ENCODE results near the gene DLL4.

DLL4 gene

DNA sequence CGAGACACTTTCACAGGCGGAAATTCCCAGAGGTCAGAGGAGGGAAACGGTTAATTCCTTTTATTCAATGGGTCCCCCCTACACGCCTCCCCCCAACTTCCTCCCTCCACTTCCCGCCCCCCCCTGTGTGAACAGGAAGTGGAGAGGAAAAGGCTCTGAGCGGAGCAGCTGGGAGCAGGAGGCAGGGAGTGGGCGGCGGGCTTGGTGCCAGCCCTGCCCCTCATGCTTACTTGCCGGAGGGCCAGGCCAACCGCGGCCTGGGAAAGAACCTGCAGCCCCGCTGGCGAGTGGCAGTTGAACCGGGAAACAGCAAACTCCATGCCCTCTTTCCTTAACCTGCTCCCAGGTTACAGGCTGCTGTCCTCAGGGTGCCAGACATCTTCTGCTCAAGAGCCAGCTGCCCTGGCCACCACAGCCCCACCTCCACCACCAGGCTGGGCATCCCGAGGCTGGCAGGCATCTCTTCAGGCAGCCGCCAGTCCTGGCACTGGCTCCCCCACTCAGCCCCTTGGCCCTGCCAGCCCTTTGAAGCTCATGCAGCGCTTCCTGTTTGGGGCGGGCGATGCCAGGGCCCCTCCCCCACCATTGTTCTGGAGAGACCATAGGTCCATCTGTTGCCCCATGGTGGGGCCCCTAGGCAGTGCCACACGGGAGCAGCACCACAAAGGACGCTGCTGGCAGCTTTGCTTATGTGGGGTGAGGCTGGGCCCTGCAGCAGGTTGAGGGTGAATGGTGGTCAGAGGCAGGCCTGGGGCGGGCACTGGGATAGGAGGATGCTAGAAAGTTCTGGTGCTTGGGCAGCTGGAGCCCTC lies 21.9 kb upstream of the DLL4 start:
- peak; percentile 69 for DNase-seq

DNA sequence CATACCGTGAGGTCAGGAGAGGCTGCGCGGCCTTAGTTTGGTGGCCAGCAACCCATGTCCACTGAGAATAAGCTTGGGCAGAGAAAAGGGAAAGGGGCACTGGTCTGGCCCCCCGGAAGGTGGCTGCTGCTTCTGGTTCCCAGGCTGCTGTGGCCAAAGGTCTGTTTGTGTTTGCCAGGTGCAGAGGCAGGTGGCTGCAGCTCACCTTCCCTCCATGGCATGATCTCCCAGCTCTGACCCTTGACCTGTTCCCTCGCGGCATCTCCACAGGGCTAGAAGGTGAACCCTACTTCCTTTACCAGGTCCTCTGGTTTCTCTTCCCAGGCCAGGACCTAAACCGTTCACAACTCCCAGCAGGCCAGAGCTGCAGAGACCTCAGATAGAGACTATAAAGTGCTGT lies 21.0 kb upstream of the DLL4 start:
- DNase-seq: no peak

GRCh38 chr15:40909662-40910630 lies 19.2 kb upstream of the DLL4 start:
- no peak for DNase-seq

- no peak for DNase-seq
These were observed 18.0 kb upstream of the DLL4 start for GRCh38 chr15:40911141-40911540.

DNA sequence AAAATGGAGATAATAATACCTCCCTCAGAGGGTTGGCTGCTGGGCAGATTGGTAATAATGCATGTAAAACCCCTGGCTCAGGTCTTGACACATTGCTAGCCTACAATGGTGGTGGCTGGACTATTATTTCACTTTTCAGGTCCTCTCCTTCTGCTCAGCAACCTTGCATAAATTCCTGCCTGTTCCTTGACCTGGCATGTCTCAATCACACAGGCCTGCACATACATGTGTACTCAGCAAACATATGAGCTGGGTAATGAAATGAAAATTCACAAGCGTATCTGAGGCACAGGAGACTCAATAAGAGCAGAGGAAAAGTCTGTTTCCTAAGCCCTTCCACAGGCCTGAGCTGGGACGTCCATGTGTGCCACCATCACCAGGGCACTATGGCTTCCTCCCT lies 17.4 kb upstream of the DLL4 start:
- DNase-seq: no peak

GRCh38 chr15:40912478-40912877 lies 16.7 kb upstream of the DLL4 start:
- DNase-seq: no peak

DNA sequence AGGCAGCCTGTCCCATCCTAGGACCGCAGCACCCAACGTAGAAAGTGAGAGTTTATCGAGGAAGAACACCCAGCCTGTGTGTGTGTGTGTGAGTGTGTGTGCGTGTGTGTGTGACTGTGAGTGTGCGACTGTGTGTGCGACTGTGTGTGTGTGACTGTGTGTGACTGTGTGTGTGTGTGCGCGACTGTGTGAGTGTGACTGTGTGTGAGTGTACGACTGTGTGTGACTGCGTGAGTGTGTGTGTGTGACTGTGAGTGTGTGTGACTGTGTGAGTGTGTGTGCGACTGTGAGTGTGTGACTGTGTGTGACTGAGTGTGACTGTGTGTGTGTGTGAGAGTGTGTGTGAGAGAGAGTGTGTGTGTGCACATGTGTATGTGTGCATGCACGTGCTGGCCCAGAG lies 15.1 kb upstream of the DLL4 start:
- DNase-seq: no peak

DNA sequence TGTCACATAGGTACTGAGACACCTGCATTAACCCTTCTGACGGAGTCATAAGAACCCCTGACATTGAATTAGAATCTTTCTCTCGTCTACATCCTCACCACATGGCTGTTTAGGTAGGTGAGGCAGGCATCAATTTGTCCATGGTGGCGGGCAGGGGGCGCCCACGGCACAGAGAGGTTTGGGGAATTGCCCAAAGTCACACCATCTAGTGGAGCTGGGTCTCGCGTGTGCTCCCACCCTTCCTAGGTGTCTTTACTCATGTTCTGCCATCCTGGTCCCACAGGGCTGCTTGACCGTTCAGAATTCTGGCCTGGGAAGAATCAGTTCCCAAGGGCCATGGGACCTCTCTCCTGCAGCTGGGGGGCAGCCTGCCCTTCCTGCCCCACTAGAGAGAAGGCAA lies 14.7 kb upstream of the DLL4 start:
- DNase-seq: no peak

- DNase-seq: no peak
These were observed 14.0 kb upstream of the DLL4 start for GRCh38 chr15:40915116-40915661.

DNA sequence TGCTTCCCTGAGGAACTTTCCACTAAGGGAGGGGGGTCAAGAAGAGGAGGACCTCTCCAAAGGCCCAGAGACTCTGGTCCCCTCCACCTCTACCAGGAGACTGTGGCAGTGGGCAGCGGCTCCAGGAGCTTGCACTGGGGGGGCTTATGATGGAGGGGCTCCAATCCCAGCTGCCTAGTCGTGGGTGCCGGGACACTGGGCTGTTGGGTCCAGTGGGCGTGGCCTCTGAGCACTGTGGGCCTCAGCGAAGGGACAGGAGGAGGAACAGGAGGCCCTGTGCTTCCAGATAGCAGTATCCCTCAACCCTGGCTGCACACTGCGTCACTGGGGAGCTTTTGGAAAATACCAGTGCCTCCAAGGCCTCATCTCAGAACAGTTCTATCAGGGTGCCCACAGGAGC lies 13.5 kb upstream of the DLL4 start:
- DNase-seq: no peak

- DNase-seq: no peak
These were observed 11.6 kb upstream of the DLL4 start for GRCh38 chr15:40917585-40917984.

DNA sequence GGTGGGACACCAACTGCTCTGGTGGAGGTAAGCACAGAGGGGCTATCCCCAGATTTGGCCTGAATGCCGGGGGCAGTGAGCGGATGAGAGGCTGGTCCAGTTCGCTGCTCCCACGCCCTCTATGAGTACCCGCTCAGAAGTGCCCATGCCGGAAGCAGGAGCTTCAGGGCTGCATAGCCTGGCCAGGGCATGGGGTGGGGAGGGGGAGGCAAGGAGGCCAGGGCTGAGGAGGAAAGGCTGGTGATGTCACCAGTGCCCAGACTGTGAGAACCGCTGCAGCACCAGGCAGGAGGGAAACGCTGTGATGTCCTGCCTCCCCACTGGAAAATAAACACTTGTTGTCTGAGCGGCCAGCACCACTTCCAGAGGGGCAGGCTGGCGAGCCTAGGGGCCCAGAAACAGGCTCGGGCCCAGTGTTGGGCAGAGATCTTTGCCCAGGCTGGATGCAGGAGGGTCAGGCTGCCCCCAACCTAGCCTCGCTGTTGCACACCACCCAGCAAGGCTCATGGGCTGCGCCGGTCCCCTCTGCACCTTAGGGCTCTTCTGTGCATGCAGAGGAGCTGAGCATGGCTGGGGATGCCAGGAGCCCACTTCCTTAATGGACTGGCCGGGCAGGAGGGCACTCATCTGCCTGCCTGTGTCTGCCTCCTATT lies 10.9 kb upstream of the DLL4 start:
- DNase-seq: no peak

GRCh38 chr15:40918799-40919392 lies 10.2 kb upstream of the DLL4 start:
- DNase-seq: no peak

- DNase-seq: no peak
These were observed 7.1 kb upstream of the DLL4 start for GRCh38 chr15:40921949-40922607.

GRCh38 chr15:40922608-40923005 lies 6.5 kb upstream of the DLL4 start:
- DNase-seq: no peak

DNA sequence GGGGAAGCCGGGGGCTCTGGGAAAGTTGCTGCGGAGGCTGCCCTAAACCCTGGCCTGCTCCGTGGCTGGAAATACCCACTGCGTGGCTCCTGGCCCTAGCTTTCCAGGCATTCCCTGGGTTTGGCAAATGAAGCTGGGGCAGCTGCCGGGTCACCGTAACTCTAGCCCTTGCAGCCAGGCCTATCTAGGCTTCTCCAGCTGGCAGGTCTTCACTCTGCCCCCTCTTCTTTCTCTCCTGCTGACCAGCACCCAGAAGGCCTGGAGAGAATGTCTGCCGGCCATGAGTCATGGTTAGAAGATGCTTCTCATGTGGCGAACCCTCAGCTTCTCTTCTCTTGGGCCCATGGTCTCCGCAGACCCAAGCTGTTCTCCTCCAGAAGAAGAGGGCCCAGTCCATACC lies 5.6 kb upstream of the DLL4 start:
- no peak for DNase-seq

DNA sequence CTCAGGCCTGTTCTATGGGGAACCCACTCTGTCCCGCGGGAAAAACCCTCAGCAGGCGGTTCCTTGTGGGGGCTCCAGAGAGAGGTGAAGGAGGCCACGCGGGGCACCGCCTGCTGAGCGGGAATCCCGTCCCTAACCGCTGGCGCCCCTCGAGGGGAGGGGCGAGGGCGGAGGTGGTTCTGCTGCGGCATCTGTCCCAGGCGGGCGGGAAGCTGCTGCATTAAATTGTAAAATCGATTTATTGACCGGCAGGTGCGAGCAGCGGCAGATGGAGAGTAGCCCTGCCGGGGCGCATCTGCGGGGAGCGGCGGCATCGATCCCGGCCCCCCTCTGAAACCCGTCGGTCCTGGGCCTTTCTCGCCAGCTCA lies 3.7 kb upstream of the DLL4 start:
- no peak for DNase-seq

DNA sequence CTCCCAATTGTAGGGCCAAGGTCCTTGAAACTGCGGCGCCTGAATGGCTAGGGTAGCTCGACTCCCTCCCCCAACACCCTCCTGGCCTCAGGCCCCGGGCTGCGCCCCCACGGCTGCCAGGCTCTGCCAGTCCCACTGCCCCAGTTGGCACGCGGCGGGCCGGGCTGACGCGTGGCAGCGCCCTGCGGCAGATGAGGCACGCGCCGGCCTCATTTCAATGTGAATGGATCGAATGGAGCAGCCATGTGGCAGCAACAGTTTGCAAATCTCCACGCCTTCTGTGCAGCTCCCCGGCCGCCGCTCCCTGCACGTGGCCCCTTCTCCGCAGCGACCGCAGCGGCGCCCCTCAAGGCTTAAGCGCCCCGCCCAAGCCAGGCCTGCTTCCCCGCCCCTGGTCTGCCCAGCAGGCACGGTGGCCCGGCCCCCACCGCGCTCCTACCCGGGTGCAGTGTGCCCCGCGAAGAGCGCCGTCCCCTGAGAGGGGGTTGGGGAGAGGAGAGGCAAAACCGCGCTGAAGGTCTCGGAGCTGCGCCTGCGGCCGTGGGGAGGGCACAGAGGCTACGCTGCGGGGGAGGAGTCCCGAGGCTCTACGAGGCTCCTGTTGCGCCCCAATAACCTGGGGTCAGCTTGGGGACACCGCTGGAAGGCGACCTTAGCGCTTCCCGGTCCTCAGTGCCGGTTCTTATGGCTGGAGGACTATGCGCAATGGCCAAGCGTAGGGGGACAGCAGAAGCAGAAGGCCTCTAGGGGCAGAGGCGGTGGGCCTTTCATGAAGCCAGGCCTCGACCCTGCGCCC lies 3.1 kb upstream of the DLL4 start:
- DNase-seq: peak; percentile 31

GRCh38 chr15:40926659-40927494 lies 2.3 kb upstream of the DLL4 start:
- DNase-seq: no peak

DNA sequence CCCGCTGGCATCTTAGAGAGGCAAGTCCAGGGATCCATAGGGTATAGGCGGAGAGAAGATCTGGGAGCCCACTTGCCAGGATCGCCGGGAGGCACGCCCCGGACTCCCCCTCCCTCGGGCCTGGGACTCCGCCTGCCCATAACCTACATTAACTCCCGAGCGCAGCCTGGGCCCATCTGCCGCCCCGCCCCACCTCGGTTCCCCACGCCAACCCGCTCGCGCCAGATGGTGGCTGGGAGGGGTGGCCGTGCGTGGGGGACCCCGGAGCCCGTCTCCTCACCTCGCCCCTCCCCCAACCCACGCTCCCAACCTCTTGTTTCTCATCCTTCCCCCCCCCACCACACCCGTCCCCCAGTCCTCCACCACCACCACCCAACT lies 1.7 kb upstream of the DLL4 start:
- no peak for DNase-seq

Data from stimulated activated CD4-positive, alpha-beta T cell treated with anti-CD3 and anti-CD28 coated beads, Interleukin-15, amount 100 ng/mL, for 24 hours (primary cell).